CD14-positive monocyte (primary cell): ENCODE data around the gene SIX1. TPM values are rescaled to one million over a fixed set of nuclear protein-coding genes. Genes with fewer than 3 reads are reported as not detected.

Experiments used
- DNase-seq, 3 donors: peaks; one replicate each; pipeline ENCODE4 v3.0.0-alpha.2; 2011 to 2022
- H2AFZ ChIP-seq: 2 replicates; pipeline ENCODE4 v1.6.0; 2012; ENCODE audit warnings: mild to moderate bottlenecking, low read depth, low read length, inconsistent platforms; ENCODE audit not compliant: insufficient read depth, poor library complexity, severe bottlenecking
- H3K27ac ChIP-seq, 2 donors: 1 replicate in 1 of 2; 2 replicates in 1 of 2; pipeline ENCODE4 v1.5.1; 2012 to 2013; ENCODE audit warnings: low read length in 2 of 2, control low read depth in 1 of 2, inconsistent platforms in 1 of 2, low read depth in 1 of 2, mild to moderate bottlenecking in 1 of 2
- H3K27me3 ChIP-seq, 2 donors: one replicate each; pipeline versions ENCODE4 v1.6.0 to v1.6.1; 2011 to 2013; ENCODE audit warnings: low read length in 2 of 2; ENCODE audit not compliant: control insufficient read depth in 2 of 2, insufficient read depth in 2 of 2
- H3K36me3 ChIP-seq, 2 donors: replicated peaks in 1 of 2; 1 replicate in 1 of 2; 2 replicates in 1 of 2; pipeline versions ENCODE4 v1.5.1 to v1.6.1; 2012 to 2013; ENCODE audit warnings: low read length in 2 of 2, control low read depth in 1 of 2, inconsistent platforms in 1 of 2, mild to moderate bottlenecking in 1 of 2; ENCODE audit not compliant: insufficient read depth in 2 of 2, control insufficient read depth in 1 of 2
- H3K4me1 ChIP-seq, 2 donors: 1 replicate in 1 of 2; 2 replicates in 1 of 2; pipeline versions ENCODE4 v1.5.1 to v1.6.1; 2012 to 2013; ENCODE audit warnings: low read length in 2 of 2, control low read depth in 1 of 2, inconsistent platforms in 1 of 2, mild to moderate bottlenecking in 1 of 2, moderate library complexity in 1 of 2; ENCODE audit not compliant: insufficient read depth in 2 of 2, control insufficient read depth in 1 of 2
- H3K4me2 ChIP-seq: replicated peaks from 2 replicates; pipeline ENCODE3; 2012; ENCODE audit warnings: low read length, moderate library complexity, mild to moderate bottlenecking; ENCODE audit not compliant: poor library complexity, severe bottlenecking; ENCODE audit errors: extremely low read depth
- H3K4me3 ChIP-seq, 3 experiments: fragments of 200-600 bp in 1 of 3; sonication (generic) in 1 of 3; replicated peaks in 1 of 3; 1 replicate in 2 of 3; 2 replicates in 1 of 3; pipeline ENCODE4 v1.5.1; 2011 to 2013; ENCODE audit warnings: low read length in 3 of 3, mild to moderate bottlenecking in 3 of 3, control low read depth in 2 of 3, low read depth in 2 of 3, inconsistent platforms in 1 of 3, moderate library complexity in 1 of 3
- H3K79me2 ChIP-seq: 2 replicates; pipeline ENCODE4 v1.6.0; 2012; ENCODE audit warnings: mild to moderate bottlenecking, control low read depth, inconsistent platforms, low read length, moderate library complexity; ENCODE audit not compliant: insufficient read depth
- H3K9ac ChIP-seq: 2 replicates; pipeline ENCODE4 v1.6.0; 2017; ENCODE audit warnings: low read length, mild to moderate bottlenecking; ENCODE audit not compliant: insufficient read depth, poor library complexity, severe bottlenecking
- H3K9me3 ChIP-seq, 2 donors: replicated peaks in 1 of 2; 1 replicate in 1 of 2; 2 replicates in 1 of 2; pipeline versions ENCODE4 v1.5.1 to v1.6.1; 2012 to 2013; ENCODE audit warnings: low read length in 2 of 2, control low read depth in 1 of 2; ENCODE audit not compliant: control insufficient read depth in 1 of 2, insufficient read depth in 1 of 2
- H4K20me1 ChIP-seq: 2 replicates; pipeline ENCODE4 v1.6.0; 2012; ENCODE audit warnings: mild to moderate bottlenecking, low read length, control low read depth, moderate library complexity; ENCODE audit not compliant: insufficient read depth
- H3K27ac Mint-ChIP-seq, 7 donors: one replicate each; pipeline ENCODE4 v1.8.0; 2020; ENCODE audit warnings: mild to moderate bottlenecking in 7 of 7, mixed read lengths in 7 of 7, moderate library complexity in 6 of 7, inconsistent platforms in 2 of 7
- H3K27me3 Mint-ChIP-seq, 3 donors: one replicate each; pipeline ENCODE4 v1.8.0; 2021 to 2022; ENCODE audit warnings: low read depth in 3 of 3, mild to moderate bottlenecking in 3 of 3, mixed read lengths in 3 of 3, moderate library complexity in 3 of 3, inconsistent platforms in 1 of 3
- H3K36me3 Mint-ChIP-seq, 2 donors: one replicate each; pipeline ENCODE4 v1.8.0; 2020; ENCODE audit warnings: mixed read lengths in 2 of 2, inconsistent platforms in 1 of 2, mild to moderate bottlenecking in 1 of 2
- H3K4me1 Mint-ChIP-seq: one replicate; pipeline ENCODE4 v1.8.0; 2020; ENCODE audit warnings: mild to moderate bottlenecking, mixed read lengths
- H3K4me3 Mint-ChIP-seq, 2 donors: one replicate each; pipeline ENCODE4 v1.8.0; 2020; ENCODE audit warnings: mild to moderate bottlenecking in 2 of 2, mixed read lengths in 2 of 2, moderate library complexity in 1 of 2
- H3K9me3 Mint-ChIP-seq, 7 donors: one replicate each; pipeline ENCODE4 v1.8.0; 2020 to 2022; ENCODE audit warnings: mixed read lengths in 7 of 7, mild to moderate bottlenecking in 6 of 7, moderate library complexity in 6 of 7, inconsistent platforms in 2 of 7
- CTCF ChIP-seq: fragments of 200-600 bp; IDR thresholded peaks from one replicate; pipeline ENCODE4 v1.8.0; 2022; ENCODE audit warnings: antibody characterized with exemption, mild to moderate bottlenecking
- WGBS: methylation state at CpG from one replicate; pipeline ENCODE4 v1.1.5; 2013; ENCODE audit warnings: missing lambda C conversion rate; ENCODE audit not compliant: insufficient coverage; 5-methylcytosine and 5-hydroxymethylcytosine counted together
- intact Hi-C, 2 donors: fragments of 100-400 bp; cut with micrococcal nuclease; formaldehyde crosslinking; loops; one replicate each; pipeline versions ENCODE4 v1.15.0 to v1.15.1; 2023
- polyA plus RNA-seq, 3 donors: library from polyadenylated mRNA; depleted of rRNA in 1 of 3; unstranded in 2 of 3; stranded (reverse) in 1 of 3; fragments of 300-500 nt in 2 of 3; fragments of >200 nt in 1 of 3; fragmentation: Illumina TruSeq in 2 of 3; gene quantifications; 1 replicate in 2 of 3; 2 replicates in 1 of 3; pipeline ENCODE4 v1.2.3, GENCODE V29; 2012 to 2021

Gene SIX1
- polyA plus RNA-seq, 3 donors: not detected

GRCh38 chr14:60649875-60650372 lies 647 bp upstream of the SIX1 start:
- Mint-ChIP-seq H3K27me3 (peaks cover 95 to 98% (median 98%) of the 10 kb centered on the region in 3 donors), H3K27ac (no peak overlapping the region), H3K4me1 (peaks cover 49% of the 10 kb centered on the region), H3K4me3 (peak overlapping the region in 1 of 2 donors; percentile 87), H3K36me3 (peaks cover 4 to 19% of the 10 kb centered on the region in 2 donors), H3K9me3 (peaks cover 0 to 44% (median 24%) of the 10 kb centered on the region in 7 donors)
- H3K9ac ChIP-seq: no peak overlapping the region
- H3K4me1 ChIP-seq: peaks cover 25 to 32% of the 10 kb centered on the region in 2 donors
- no peak overlapping the region for H2AFZ ChIP-seq
- no peak for TF ChIP-seq CTCF
- peaks cover 3 to 63% of the 10 kb centered on the region in 2 donors for H3K9me3 ChIP-seq
- H3K36me3 ChIP-seq: no peaks in the 10 kb centered on the region
- H4K20me1 ChIP-seq: no peaks in the 10 kb centered on the region
- H3K4me3 ChIP-seq: peak overlapping the region in 1 of 3 experiments; percentile 68
- H3K79me2 ChIP-seq: no peaks in the 10 kb centered on the region
- H3K27ac ChIP-seq: no peak overlapping the region
- H3K4me2 ChIP-seq: peak overlapping the region; percentile 75
- intact Hi-C loops: loop anchor here in 1 of 2 donors (10.0 kb wide), 1 partner anchor 385 kb away; no protein-coding TSS in a partner anchor
- DNase-seq: no peak
- WGBS: 1% methylated on average over 11 of the region's 15 CpGs
- H3K27me3 ChIP-seq: peaks cover 90 to 100% of the 10 kb centered on the region in 2 donors

- peaks cover 96 to 98% (median 97%) of the 10 kb centered on the region in 3 donors for H3K27me3 Mint-ChIP-seq
- Histone ChIP-seq H3K4me3 (peak overlapping the region in 1 of 3 experiments; percentile 68), H3K79me2 (no peaks in the 10 kb centered on the region), H3K27ac (no peak overlapping the region), H4K20me1 (no peaks in the 10 kb centered on the region), H3K4me1 (peaks cover 28 to 36% of the 10 kb centered on the region in 2 donors), H3K27me3 (peaks cover 88 to 100% of the 10 kb centered on the region in 2 donors), H3K4me2 (peak overlapping the region; percentile 75), H3K36me3 (no peaks in the 10 kb centered on the region), H3K9ac (no peak overlapping the region), H2AFZ (no peak overlapping the region), H3K9me3 (peaks cover 3 to 49% of the 10 kb centered on the region in 2 donors)
- H3K9me3 Mint-ChIP-seq: peaks cover 0 to 39% (median 18%) of the 10 kb centered on the region in 7 donors
- peak overlapping the region; percentile 78 to 96 for H3K4me3 Mint-ChIP-seq
- TF ChIP-seq CTCF: no peak
- no peak for DNase-seq
- peaks cover 6 to 21% of the 10 kb centered on the region in 2 donors for H3K36me3 Mint-ChIP-seq
- H3K27ac Mint-ChIP-seq: no peak overlapping the region
- 3% methylated on average over 49 of the region's 61 CpGs for WGBS
- peaks cover 52% of the 10 kb centered on the region for H3K4me1 Mint-ChIP-seq
- intact Hi-C loops: no loop called here
These were observed 886 bp downstream of the SIX1 start for GRCh38 chr14:60648249-60648933.
